Ureter (tissue), 1 donor: ENCODE results near the gene TLX3. TPM values are rescaled to one million over a fixed set of nuclear protein-coding genes. Genes with fewer than 3 reads are reported as not detected.

Experiments
- DNase-seq: peaks from one replicate; pipeline ENCODE4 v3.0.0-alpha.2; 2020; ENCODE audit warnings: low spot score
- total RNA-seq: library from RNA; stranded (reverse); gene quantifications from one replicate; pipeline ENCODE4 v1.2.4, GENCODE V29; 2023
- donor health status: DM: yes; HTN: yes; CAD: no.

The TLX3 gene
- total RNA-seq, 1 donor from 2014 or later, result not detected

GRCh38 chr5:171306166-171306565 lies 2.9 kb upstream of the TLX3 start:
- no peak for DNase-seq

GRCh38 chr5:171306781-171307591 lies 2.1 kb upstream of the TLX3 start:
- no peak for DNase-seq

- DNase-seq, result no peak
These were observed 1.1 kb upstream of the TLX3 start for GRCh38 chr5:171307789-171308452.

- no peak for DNase-seq
These were observed 496 bp downstream of the TLX3 start for GRCh38 chr5:171309276-171310211.

GRCh38 chr5:171310212-171310818 lies 1.3 kb downstream of the TLX3 start:
- DNase-seq, result no peak

- DNase-seq, result no peak
These were observed 1.8 kb downstream of the TLX3 start for GRCh38 chr5:171310819-171311321.

- DNase-seq, result no peak
These were observed 2.5 kb downstream of the TLX3 start for GRCh38 chr5:171311322-171312077.

GRCh38 chr5:171312129-171312974 lies 3.3 kb downstream of the TLX3 start:
- DNase-seq, result no peak

- no peak for DNase-seq
These were observed 4.6 kb downstream of the TLX3 start for GRCh38 chr5:171313481-171314206.

- DNase-seq, result no peak
These were observed 5.8 kb downstream of the TLX3 start for GRCh38 chr5:171314728-171315385.

GRCh38 chr5:171315386-171315891 lies 6.4 kb downstream of the TLX3 start:
- no peak for DNase-seq

- no peak for DNase-seq
These were observed 6.8 kb downstream of the TLX3 start for GRCh38 chr5:171315925-171316257.

- no peak for DNase-seq
These were observed 7.4 kb downstream of the TLX3 start for GRCh38 chr5:171316258-171317121.

- DNase-seq, result no peak
These were observed 8.2 kb downstream of the TLX3 start for GRCh38 chr5:171317230-171317629.

GRCh38 chr5:171318026-171318425 lies 9.0 kb downstream of the TLX3 start:
- DNase-seq, result no peak

GRCh38 chr5:171321447-171321846 lies 12.4 kb downstream of the TLX3 start:
- DNase-seq, result no peak

- DNase-seq, result no peak
These were observed 13.5 kb downstream of the TLX3 start for GRCh38 chr5:171322527-171322926.

GRCh38 chr5:171323007-171323406 lies 14.0 kb downstream of the TLX3 start:
- no peak for DNase-seq
